Right lobe of liver (tissue), 6 donors: ENCODE results near the gene RTKN2. TPM values are rescaled to one million over a fixed set of nuclear protein-coding genes. Genes with fewer than 3 reads are reported as not detected.
A peak's percentile ranks its signal among the peaks of the same experiment; 100 is the strongest.

Experiments
- ATAC-seq, 4 donors: fragments of 200-7000 bp; cut with Tn5 transposase; one replicate each; pipeline ENCODE4 v1.9.1; 2020; ENCODE audit warnings: mild to moderate bottlenecking in 4 of 4, moderate library complexity in 4 of 4
- DNase-seq, 3 donors: peaks; one replicate each; pipeline ENCODE4 v3.0.0-alpha.2; 2020
- H3K27ac ChIP-seq, 3 donors: fragments of 200-600 bp; one replicate each; pipeline ENCODE4 v1.8.0; 2022
- H3K27me3 ChIP-seq, 2 donors: fragments of 200-600 bp; one replicate each; pipeline ENCODE4 v1.8.0; 2022
- H3K36me3 ChIP-seq, 4 donors: fragments of 200-600 bp; sonication (generic) in 1 of 4; one replicate each; pipeline versions ENCODE4 v1.5.1 to v1.8.0; 2017 to 2022; ENCODE audit warnings: control low read depth in 1 of 4
- H3K4me1 ChIP-seq, 4 donors: fragments of 200-600 bp; sonication (generic) in 1 of 4; one replicate each; pipeline versions ENCODE4 v1.5.1 to v1.8.0; 2017 to 2022; ENCODE audit warnings: control low read depth in 1 of 4
- H3K4me3 ChIP-seq, 3 donors: fragments of 200-600 bp; one replicate each; pipeline ENCODE4 v1.8.0; 2022
- H3K9me3 ChIP-seq, 4 donors: fragments of 200-600 bp; sonication (generic) in 1 of 4; one replicate each; pipeline versions ENCODE4 v1.5.1 to v1.8.0; 2017 to 2022; ENCODE audit warnings: control low read depth in 1 of 4
- POLR2A ChIP-seq: fragments of 450-650 bp; IDR thresholded peaks from one replicate; pipeline ENCODE4 v1.6.1; 2017; ENCODE audit warnings: antibody characterized with exemption, mild to moderate bottlenecking
- WGBS: methylation state at CpG from one replicate; pipeline ENCODE4 v1.1.6; 2018; ENCODE audit warnings: low coverage, low lambda C conversion rate; ENCODE audit not compliant: insufficient coverage; ENCODE audit errors: missing lambda C conversion rate; 5-methylcytosine and 5-hydroxymethylcytosine counted together
- intact Hi-C, 2 donors: fragments of 100-400 bp; cut with DNase I; formaldehyde crosslinking; loops; one replicate each; pipeline versions ENCODE4 v1.11.2 to v1.14.1; 2022
- total RNA-seq, 6 experiments: library from RNA; depleted of rRNA in 2 of 6; stranded (reverse); fragments of >200 nt in 2 of 6; fragmentation: NEBNext Ultra II Directional in 3 of 6; extraction: Animal tissue kit (Norgen Biotek cat#: 25700) in 3 of 6; gene quantifications; one replicate each; pipeline versions ENCODE4 v1.1.0 to v1.2.4, GENCODE V29; 2016 to 2023
- TF ChIP-seq, protein P1 (sequence below), 4 donors: fragments of 200-600 bp in 3 of 4; fragments of 450-650 bp in 1 of 4; IDR thresholded peaks; one replicate each; pipeline versions ENCODE4 v1.5.1 to v1.8.0; 2016 to 2022; ENCODE audit warnings: antibody characterized with exemption in 4 of 4, mild to moderate bottlenecking in 2 of 4
- donor health status: DM: no; HTN: yes; CAD: no.
- donor health status: DM: no; HTN: no; CAD: no.
- donor health status: DM: no; HTN: no; CAD: no.
- donor health status: DM: no; HTN: yes; CAD: no.
- donor health status: DM: no; HTN: yes; CAD: no.

The RTKN2 gene
- total RNA-seq, 6 experiments from 2014 or later: 0.06 to 0.12 TPM; not detected in 4

DNA sequence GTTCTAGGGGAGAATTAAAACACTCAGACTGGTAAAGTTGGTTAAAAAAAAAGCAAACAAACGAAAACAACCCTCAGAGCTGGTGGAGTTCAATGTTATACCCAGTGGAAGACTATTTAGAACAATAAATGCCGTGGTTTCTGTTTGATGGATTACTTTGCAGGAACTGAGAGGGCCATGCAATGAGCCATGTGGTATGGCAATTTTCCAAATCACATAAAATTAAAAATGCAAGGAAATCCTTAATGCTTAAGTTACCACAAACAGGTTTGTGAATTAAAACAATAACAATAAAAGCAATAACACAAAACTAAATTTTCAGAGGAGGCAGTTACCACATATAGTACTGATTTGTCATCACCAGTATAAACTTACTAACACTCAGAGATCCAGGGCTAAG is 96.9 kb downstream of the RTKN2 start:
- Histone ChIP-seq H3K27me3 (no peaks in the 10 kb centered on the region), H3K36me3 (no peaks in the 10 kb centered on the region), H3K4me3 (no peak overlapping the region), H3K27ac (no peak overlapping the region), H3K9me3 (no peaks in the 10 kb centered on the region), H3K4me1 (peaks cover 0 to 4% (median 0%) of the 10 kb centered on the region in 4 donors)
- WGBS: 54% methylated on average over 2 of the region's 2 CpGs
- intact Hi-C loops: no loop called here
- DNase-seq (no peak), ATAC-seq (no peak)
- no peak for TF ChIP-seq POLR2A
- TF ChIP-seq, protein P1, sequence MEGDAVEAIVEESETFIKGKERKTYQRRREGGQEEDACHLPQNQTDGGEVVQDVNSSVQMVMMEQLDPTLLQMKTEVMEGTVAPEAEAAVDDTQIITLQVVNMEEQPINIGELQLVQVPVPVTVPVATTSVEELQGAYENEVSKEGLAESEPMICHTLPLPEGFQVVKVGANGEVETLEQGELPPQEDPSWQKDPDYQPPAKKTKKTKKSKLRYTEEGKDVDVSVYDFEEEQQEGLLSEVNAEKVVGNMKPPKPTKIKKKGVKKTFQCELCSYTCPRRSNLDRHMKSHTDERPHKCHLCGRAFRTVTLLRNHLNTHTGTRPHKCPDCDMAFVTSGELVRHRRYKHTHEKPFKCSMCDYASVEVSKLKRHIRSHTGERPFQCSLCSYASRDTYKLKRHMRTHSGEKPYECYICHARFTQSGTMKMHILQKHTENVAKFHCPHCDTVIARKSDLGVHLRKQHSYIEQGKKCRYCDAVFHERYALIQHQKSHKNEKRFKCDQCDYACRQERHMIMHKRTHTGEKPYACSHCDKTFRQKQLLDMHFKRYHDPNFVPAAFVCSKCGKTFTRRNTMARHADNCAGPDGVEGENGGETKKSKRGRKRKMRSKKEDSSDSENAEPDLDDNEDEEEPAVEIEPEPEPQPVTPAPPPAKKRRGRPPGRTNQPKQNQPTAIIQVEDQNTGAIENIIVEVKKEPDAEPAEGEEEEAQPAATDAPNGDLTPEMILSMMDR (IDR thresholded peaks at IDR 0.05): no peak

DNA sequence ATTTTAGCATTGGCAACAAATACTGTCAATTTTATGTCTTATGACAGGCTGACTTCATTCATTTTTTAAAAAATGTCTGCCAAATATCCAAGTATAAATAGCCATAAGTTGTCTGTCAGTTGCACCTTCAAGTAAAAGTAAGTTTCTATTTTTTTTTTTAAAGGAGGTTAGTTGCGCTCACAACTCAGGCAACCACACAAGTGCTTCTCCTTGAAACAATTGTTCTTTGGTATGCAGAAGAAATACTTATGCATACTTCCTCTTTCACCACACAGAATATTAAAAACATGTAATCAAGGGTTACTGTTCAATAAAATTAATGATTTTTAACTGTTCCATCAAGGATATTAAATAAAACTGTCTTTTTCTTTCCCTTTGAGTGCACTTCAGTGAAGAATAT is 97.9 kb downstream of the RTKN2 start:
- DNase-seq (no peak), ATAC-seq (no peak)
- WGBS: 76% methylated on average over 1 of the region's 1 CpG
- H3K27ac ChIP-seq: no peak overlapping the region
- TF ChIP-seq POLR2A: no peak
- TF ChIP-seq, protein P1 (IDR thresholded peaks at IDR 0.05): no peak
- no peaks in the 10 kb centered on the region for H3K9me3 ChIP-seq
- no peaks in the 10 kb centered on the region for H3K27me3 ChIP-seq
- intact Hi-C loops: no loop called here
- peaks cover 0 to 13% (median 0%) of the 10 kb centered on the region in 4 donors for H3K4me1 ChIP-seq
- H3K36me3 ChIP-seq: no peaks in the 10 kb centered on the region
- H3K4me3 ChIP-seq: no peak overlapping the region

DNA sequence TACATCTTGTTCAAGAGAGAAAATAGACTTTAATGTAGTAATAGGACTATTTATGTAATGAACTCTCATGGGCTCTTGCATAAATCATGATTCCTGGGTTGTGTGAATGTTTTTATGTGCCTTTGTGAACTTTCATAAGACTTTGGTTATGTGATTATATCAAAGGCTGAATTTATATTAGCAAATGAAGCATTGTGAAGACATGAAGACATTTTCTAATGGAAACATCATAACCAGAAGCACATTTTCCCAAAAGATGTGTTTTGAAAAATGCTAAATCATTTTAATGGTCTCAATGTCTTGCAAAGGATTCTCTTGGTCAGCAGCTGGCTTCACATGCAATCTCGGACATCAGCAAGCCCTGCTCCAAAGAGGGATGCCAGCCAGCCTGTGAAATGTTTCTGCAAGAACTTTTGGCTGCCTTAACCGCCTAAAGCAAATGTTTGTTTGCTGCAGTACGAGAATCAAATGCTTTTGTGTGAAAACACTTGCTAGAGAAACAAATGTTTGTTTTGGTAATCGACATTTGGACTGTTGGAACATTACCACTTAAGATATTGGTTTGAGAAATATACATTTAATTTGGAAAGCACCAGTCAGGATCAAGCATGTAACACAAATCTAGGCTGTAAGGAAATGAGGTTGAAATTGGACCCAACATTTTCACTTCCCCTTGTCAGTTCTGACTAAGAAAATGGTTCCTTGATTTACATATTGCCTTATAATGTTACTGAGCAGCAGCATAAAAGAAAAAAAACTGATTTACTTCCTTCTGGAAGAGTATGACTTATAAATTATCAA is 102.1 kb downstream of the RTKN2 start:
- H3K27ac ChIP-seq: no peak overlapping the region
- peak; percentile 25 to 59 (median 57) for DNase-seq
- H3K27me3 ChIP-seq: no peaks in the 10 kb centered on the region
- H3K9me3 ChIP-seq: no peaks in the 10 kb centered on the region
- no peaks in the 10 kb centered on the region for H3K36me3 ChIP-seq
- intact Hi-C loops: no loop called here
- TF ChIP-seq POLR2A: no peak
- TF ChIP-seq, protein P1 (IDR thresholded peaks at IDR 0.05): no peak
- peaks cover 0 to 13% (median 0%) of the 10 kb centered on the region in 4 donors for H3K4me1 ChIP-seq
- H3K4me3 ChIP-seq: no peak overlapping the region
- 26% methylated on average over 4 of the region's 4 CpGs for WGBS
- peak; percentile 70 to 93 (median 81) for ATAC-seq

DNA sequence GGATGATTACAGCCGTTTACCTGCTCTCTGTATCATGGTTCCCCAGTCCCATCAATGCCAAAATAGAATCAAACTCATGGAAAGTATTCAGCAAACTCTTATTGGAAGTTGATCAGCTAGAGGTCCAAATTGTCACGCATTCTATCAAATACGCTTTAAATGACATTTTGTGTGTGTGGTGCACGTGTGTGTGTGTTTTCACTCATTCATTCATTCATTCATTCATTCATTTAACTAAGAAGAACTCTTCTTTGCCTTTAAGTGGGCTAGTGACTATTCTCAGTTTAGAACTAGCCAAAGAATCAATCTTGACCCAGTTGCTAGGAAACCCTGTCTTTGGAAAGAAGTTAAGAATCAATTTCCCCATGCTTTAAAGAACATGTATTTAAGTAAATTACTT is 102.8 kb downstream of the RTKN2 start:
- Histone ChIP-seq H3K4me3 (no peak overlapping the region), H3K36me3 (no peaks in the 10 kb centered on the region), H3K9me3 (no peaks in the 10 kb centered on the region), H3K27ac (no peak overlapping the region), H3K27me3 (no peaks in the 10 kb centered on the region), H3K4me1 (peaks cover 0 to 13% (median 0%) of the 10 kb centered on the region in 4 donors)
- no peak for TF ChIP-seq POLR2A
- TF ChIP-seq, protein P1 (IDR thresholded peaks at IDR 0.05): no peak
- WGBS: 92% methylated on average over 4 of the region's 4 CpGs
- DNase-seq (no peak), ATAC-seq (no peak)
- intact Hi-C loops: no loop called here
